ENCODE data around the gene UNC119B.
"Not testable (repeated sequence)": the region's sequence is repeated elsewhere in the genome, so short reads cannot be mapped to it uniquely, and the experiment has no call there.

UNC119B gene

GRCh38 chr12:120721866-120722265 is 11.6 kb downstream of the UNC119B start:
- Histone ChIP-seq H3K27ac (ENCODE audit: low read length) (no peak overlapping the region), H3K36me3 (ENCODE audit: insufficient read depth, low read depth, low read length) (peaks cover 78% of the 10 kb centered on the region), H3K9ac (ENCODE audit: low read depth, low read length) (no peak overlapping the region)

GRCh38 chr12:120722784-120723183 is 12.5 kb downstream of the UNC119B start:
- Histone ChIP-seq H3K27ac (ENCODE audit: low read length) (no peak overlapping the region), H3K36me3 (ENCODE audit: insufficient read depth, low read depth, low read length) (peaks cover 69% of the 10 kb centered on the region), H3K9me3 (ENCODE audit: insufficient read depth, low read depth, low read length) (no peaks in the 10 kb centered on the region), H3K27me3 (ENCODE audit: insufficient read depth, low read length) (peaks cover 11% of the 10 kb centered on the region; the same call in 1 of the 2 replicates), H3K9ac (ENCODE audit: low read depth, low read length) (no peak overlapping the region), H3K4me3 (ENCODE audit: low read length) (no peak overlapping the region), H3K4me1 (ENCODE audit: insufficient read depth, low read length) (no peaks in the 10 kb centered on the region)

More at GRCh38 chr12:120721866-120722265, 11.6 kb downstream of the UNC119B start:
- Histone ChIP-seq H3K9me3 (ENCODE audit: insufficient read depth, low read depth, low read length) (no peaks in the 10 kb centered on the region), H3K27me3 (ENCODE audit: insufficient read depth, low read length) (peaks cover 10% of the 10 kb centered on the region; the same call in 1 of the 2 replicates), H3K4me1 (ENCODE audit: insufficient read depth, low read length) (no peaks in the 10 kb centered on the region), H3K4me3 (ENCODE audit: low read length) (no peak overlapping the region)

- Histone ChIP-seq H3K9me3 (ENCODE audit: insufficient read depth, low read depth, low read length) (no peaks in the 10 kb centered on the region), H3K36me3 (ENCODE audit: insufficient read depth, low read depth, low read length) (peaks cover 50% of the 10 kb centered on the region), H3K27me3 (ENCODE audit: insufficient read depth, low read length) (peaks cover 11% of the 10 kb centered on the region; the same call in 1 of the 2 replicates), H3K4me3 (ENCODE audit: low read length) (peak overlapping the region; percentile 81), H3K4me1 (ENCODE audit: insufficient read depth, low read length) (no peaks in the 10 kb centered on the region), H3K27ac (ENCODE audit: low read length) (no peak overlapping the region), H3K9ac (ENCODE audit: low read depth, low read length) (peak overlapping the region; percentile 66; the same call in 1 of the 2 replicates)
Observed at GRCh38 chr12:120724720-120725119, 14.5 kb downstream of the UNC119B start.

- Histone ChIP-seq H3K9ac (ENCODE audit: low read depth, low read length) (peak overlapping the region; percentile 66; the same call in 1 of the 2 replicates), H3K27ac (ENCODE audit: low read length) (no peak overlapping the region), H3K36me3 (ENCODE audit: insufficient read depth, low read depth, low read length) (peaks cover 47% of the 10 kb centered on the region), H3K4me3 (ENCODE audit: low read length) (peak overlapping the region; percentile 81), H3K4me1 (ENCODE audit: insufficient read depth, low read length) (no peaks in the 10 kb centered on the region), H3K9me3 (ENCODE audit: insufficient read depth, low read depth, low read length) (no peaks in the 10 kb centered on the region), H3K27me3 (ENCODE audit: insufficient read depth, low read length) (peaks cover 11% of the 10 kb centered on the region; the same call in 1 of the 2 replicates)
Observed at GRCh38 chr12:120725151-120725658, 14.9 kb downstream of the UNC119B start.

GRCh38 chr12:120725659-120726509 is 15.6 kb downstream of the UNC119B start, which contains the start of gene ACADS:
ACADS (plus strand) TSS chr12:120725826; CDS start chr12:120725886, 60 bp downstream.
- Histone ChIP-seq H3K27me3 (ENCODE audit: insufficient read depth, low read length) (peaks cover 11% of the 10 kb centered on the region; the same call in 1 of the 2 replicates), H3K9ac (ENCODE audit: low read depth, low read length) (peak within 1 kb of the TSS; percentile 78; the same call in 1 of the 2 replicates), H3K4me1 (ENCODE audit: insufficient read depth, low read length) (no peaks in the 10 kb centered on the region), H3K4me3 (ENCODE audit: low read length) (peak within 1 kb of the TSS; percentile 81), H3K9me3 (ENCODE audit: insufficient read depth, low read depth, low read length) (no peaks in the 10 kb centered on the region), H3K27ac (ENCODE audit: low read length) (no peak within 1 kb of the TSS), H3K36me3 (ENCODE audit: insufficient read depth, low read depth, low read length) (peaks cover 45% of the 10 kb centered on the region)

- Histone ChIP-seq H3K36me3 (ENCODE audit: insufficient read depth, low read depth, low read length) (peaks cover 40% of the 10 kb centered on the region), H3K9ac (ENCODE audit: low read depth, low read length) (0 out of 2 replicates have a peak overlapping the region, but pooled peaks have one; percentile 78), H3K27me3 (ENCODE audit: insufficient read depth, low read length) (peaks cover 11% of the 10 kb centered on the region; the same call in 1 of the 2 replicates), H3K4me3 (ENCODE audit: low read length) (peak overlapping the region; percentile 81; the same call in 1 of the 2 replicates), H3K4me1 (ENCODE audit: insufficient read depth, low read length) (no peaks in the 10 kb centered on the region), H3K9me3 (ENCODE audit: insufficient read depth, low read depth, low read length) (no peaks in the 10 kb centered on the region), H3K27ac (ENCODE audit: low read length) (no peak overlapping the region)
Observed at GRCh38 chr12:120726510-120726793, 16.2 kb downstream of the UNC119B start.

GRCh38 chr12:120726961-120727360 is 16.7 kb downstream of the UNC119B start:
- Histone ChIP-seq H3K27me3 (ENCODE audit: insufficient read depth, low read length) (peaks cover 11% of the 10 kb centered on the region; the same call in 1 of the 2 replicates), H3K4me1 (ENCODE audit: insufficient read depth, low read length) (no peaks in the 10 kb centered on the region), H3K4me3 (ENCODE audit: low read length) (no peak overlapping the region), H3K9ac (ENCODE audit: low read depth, low read length) (no peak overlapping the region), H3K27ac (ENCODE audit: low read length) (no peak overlapping the region), H3K36me3 (ENCODE audit: insufficient read depth, low read depth, low read length) (peaks cover 34% of the 10 kb centered on the region), H3K9me3 (ENCODE audit: insufficient read depth, low read depth, low read length) (no peaks in the 10 kb centered on the region)

GRCh38 chr12:120732198-120732597 is 21.9 kb downstream of the UNC119B start:
- H3K4me1 ChIP-seq (ENCODE audit: insufficient read depth, low read length); H3K9me3 ChIP-seq (ENCODE audit: insufficient read depth, low read depth, low read length); H3K27me3 ChIP-seq (ENCODE audit: insufficient read depth, low read length): not testable (repeated sequence)

GRCh38 chr12:120733574-120733973 is 23.3 kb downstream of the UNC119B start:
- H3K27ac ChIP-seq (ENCODE audit: low read length): no peak overlapping the region
- no peaks in the 10 kb centered on the region for H3K27me3 ChIP-seq (ENCODE audit: insufficient read depth, low read length)
- H3K9ac ChIP-seq (ENCODE audit: low read depth, low read length): no peak overlapping the region
- no peaks in the 10 kb centered on the region for H3K4me1 ChIP-seq (ENCODE audit: insufficient read depth, low read length)
- H3K4me3 ChIP-seq (ENCODE audit: low read length): no peak overlapping the region
- H3K9me3 ChIP-seq (ENCODE audit: insufficient read depth, low read depth, low read length): no peaks in the 10 kb centered on the region
- 0 out of 2 replicates have a peak, but pooled peaks cover 7% of the 10 kb centered on the region for H3K36me3 ChIP-seq (ENCODE audit: insufficient read depth, low read depth, low read length)

More at GRCh38 chr12:120732198-120732597, 21.9 kb downstream of the UNC119B start:
- not testable (repeated sequence) for H3K9ac ChIP-seq (ENCODE audit: low read depth, low read length); H3K36me3 ChIP-seq (ENCODE audit: insufficient read depth, low read depth, low read length); H3K27ac ChIP-seq (ENCODE audit: low read length); H3K4me3 ChIP-seq (ENCODE audit: low read length)

- H3K27me3 ChIP-seq (ENCODE audit: insufficient read depth, low read length): no peaks in the 10 kb centered on the region
- H3K27ac ChIP-seq (ENCODE audit: low read length): no peak overlapping the region
- no peaks in the 10 kb centered on the region for H3K9me3 ChIP-seq (ENCODE audit: insufficient read depth, low read depth, low read length)
Observed at GRCh38 chr12:120734210-120734609, 24.0 kb downstream of the UNC119B start.

GRCh38 chr12:120735181-120735580 is 24.9 kb downstream of the UNC119B start:
- no peak overlapping the region for H3K9ac ChIP-seq (ENCODE audit: low read depth, low read length)
- H3K9me3 ChIP-seq (ENCODE audit: insufficient read depth, low read depth, low read length): no peaks in the 10 kb centered on the region
- H3K27ac ChIP-seq (ENCODE audit: low read length): no peak overlapping the region
- no peaks in the 10 kb centered on the region for H3K27me3 ChIP-seq (ENCODE audit: insufficient read depth, low read length)
- 0 out of 2 replicates have a peak, but pooled peaks cover 6% of the 10 kb centered on the region for H3K36me3 ChIP-seq (ENCODE audit: insufficient read depth, low read depth, low read length)
- no peak overlapping the region for H3K4me3 ChIP-seq (ENCODE audit: low read length)
- no peaks in the 10 kb centered on the region for H3K4me1 ChIP-seq (ENCODE audit: insufficient read depth, low read length)

More at GRCh38 chr12:120734210-120734609, 24.0 kb downstream of the UNC119B start:
- H3K9ac ChIP-seq (ENCODE audit: low read depth, low read length): no peak overlapping the region
- no peak overlapping the region for H3K4me3 ChIP-seq (ENCODE audit: low read length)
- 0 out of 2 replicates have a peak, but pooled peaks cover 7% of the 10 kb centered on the region for H3K36me3 ChIP-seq (ENCODE audit: insufficient read depth, low read depth, low read length)
- no peaks in the 10 kb centered on the region for H3K4me1 ChIP-seq (ENCODE audit: insufficient read depth, low read length)
